GM18519 (cell line): Measurements from ENCODE around the gene CEP95.
"Not testable (repeated sequence)": the region's sequence is repeated elsewhere in the genome, so short reads cannot be mapped to it uniquely, and the experiment has no call there.

Experiments used
- ATAC-seq: cut with Tn5 transposase; IDR thresholded peaks from one replicate; pipeline ENCODE4 v1.9.1; 2021; ENCODE audit warnings: mild to moderate bottlenecking, moderate library complexity; ENCODE audit not compliant: unreplicated experiment, low FRiP score

The CEP95 gene

DNA sequence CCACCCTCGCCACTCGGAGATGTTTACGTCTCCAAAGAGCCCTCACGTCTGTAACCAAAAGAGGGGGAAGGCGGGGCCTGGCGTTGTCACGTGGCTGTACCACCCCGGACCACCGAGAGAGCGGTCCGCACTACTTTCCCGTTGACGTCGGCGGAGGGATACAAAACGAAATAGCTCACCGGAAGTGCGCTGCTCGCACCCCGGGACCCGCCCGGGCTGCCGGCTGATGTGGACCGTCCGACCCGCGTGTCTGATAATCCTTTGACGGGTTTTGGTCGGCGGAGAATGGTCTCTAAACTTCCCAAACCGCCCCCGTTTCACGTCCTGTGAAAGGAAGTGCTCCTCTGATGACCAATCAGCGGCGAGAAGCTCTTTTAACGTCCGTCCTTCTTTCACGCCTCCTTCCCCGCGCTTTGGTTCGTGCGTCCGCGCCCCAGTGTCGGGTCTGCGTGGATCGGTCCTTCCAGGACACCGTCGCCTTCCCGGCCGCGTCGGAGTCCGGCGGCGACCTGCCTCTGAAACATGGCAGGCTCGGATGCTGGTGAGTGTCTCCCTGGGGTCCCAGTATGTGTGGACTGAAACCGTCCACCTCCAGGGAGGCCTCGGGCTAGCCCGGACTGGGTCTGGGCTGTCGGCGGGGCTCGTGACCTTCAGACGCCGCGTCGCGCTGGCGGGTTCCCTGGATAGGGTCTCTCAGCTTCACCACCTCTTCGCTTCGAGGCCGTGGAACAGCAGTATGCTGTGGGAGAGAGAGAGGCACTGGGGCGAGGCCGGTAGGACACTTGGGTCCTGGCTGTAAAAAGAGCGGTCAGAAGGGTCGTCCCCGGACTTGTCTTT is at the start of gene CEP95:
Gene CEP95, plus strand, starts transcription at position 402 of the 837 bp plus-strand sequence. Its CDS starts 121 bp downstream, at position 523.
- peak; percentile 39 for ATAC-seq

GRCh38 chr17:64457156-64457555 is 49.6 kb upstream of the CEP95 start:
- no peak for ATAC-seq

- no peak for ATAC-seq
Observed at GRCh38 chr17:64458756-64459155, 48.0 kb upstream of the CEP95 start.

GRCh38 chr17:64459284-64459747 is 47.5 kb upstream of the CEP95 start:
- ATAC-seq = no peak

DNA sequence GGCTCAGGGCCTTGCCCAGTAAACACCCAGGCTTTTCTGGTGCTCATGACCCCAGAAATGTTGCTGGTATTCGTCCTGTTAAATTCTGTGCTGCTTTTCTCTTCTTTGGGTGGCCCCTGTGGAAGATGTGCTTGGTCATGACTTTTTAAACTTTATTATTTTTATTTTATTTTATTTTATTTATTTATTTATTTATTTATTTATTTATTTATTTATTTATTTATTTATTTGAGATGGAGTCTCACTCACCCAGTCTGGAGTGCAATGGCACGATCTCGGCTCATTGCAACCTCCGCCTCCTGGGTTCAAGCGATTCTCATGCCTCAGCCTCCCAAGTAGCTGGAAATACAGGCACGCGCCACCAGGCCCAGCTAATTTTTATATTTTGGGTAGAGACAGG is 47.0 kb upstream of the CEP95 start:
- not testable (repeated sequence) for ATAC-seq

GRCh38 chr17:64460955-64461354 is 45.8 kb upstream of the CEP95 start:
- no peak for ATAC-seq

DNA sequence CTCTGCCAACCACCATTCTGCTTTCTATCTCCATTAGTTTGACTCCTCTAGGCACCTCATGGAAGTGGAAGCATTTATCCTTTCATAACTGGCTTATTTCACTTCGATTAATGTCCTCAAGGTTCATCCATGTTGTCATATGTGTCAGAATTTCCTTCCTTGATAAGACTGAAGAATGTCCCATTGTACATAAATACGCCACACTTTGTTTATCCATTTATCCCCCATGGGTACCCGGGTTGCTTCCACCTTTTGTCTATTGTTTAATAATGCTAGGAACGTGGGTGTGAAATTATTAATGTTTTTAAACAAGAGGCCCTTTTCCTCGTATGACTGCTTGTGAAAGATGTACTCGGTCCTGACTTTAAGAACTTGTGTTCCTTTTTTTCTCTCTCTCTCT is 45.0 kb upstream of the CEP95 start:
- no peak for ATAC-seq

DNA sequence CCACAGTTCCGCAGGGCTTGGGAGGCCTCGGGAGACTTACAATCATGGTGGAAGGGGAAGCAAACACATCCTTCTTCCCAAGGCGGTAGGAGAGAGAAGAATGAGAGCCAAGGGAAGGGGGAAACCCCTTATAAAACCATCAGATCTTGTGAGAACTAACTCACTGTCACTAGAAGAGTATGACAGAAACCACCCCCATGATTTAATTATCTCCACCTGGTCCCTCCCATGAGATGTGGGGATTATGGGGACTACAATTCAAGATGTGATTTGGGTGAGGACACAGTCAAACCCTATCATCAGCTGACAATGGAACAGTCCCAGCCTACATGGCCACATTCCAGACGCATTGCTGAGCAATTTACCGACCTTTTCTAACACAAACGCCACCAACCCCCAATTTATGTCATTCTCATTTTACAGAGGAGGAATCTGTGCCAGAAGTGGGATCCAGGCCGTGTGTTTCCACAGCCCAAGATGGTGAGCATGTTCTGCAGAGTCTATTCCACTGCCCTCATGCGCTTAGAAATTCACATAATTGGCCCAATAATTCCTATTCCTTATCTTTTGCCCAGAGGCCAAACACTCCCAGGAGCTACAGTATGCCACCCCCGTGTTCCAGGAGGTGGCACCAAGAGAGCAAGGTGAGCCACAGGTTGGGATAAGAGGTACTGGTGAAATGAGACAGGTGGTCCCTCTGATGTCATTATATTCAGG is 40.6 kb upstream of the CEP95 start:
- ATAC-seq = no peak

GRCh38 chr17:64466834-64467233 is 39.9 kb upstream of the CEP95 start:
- ATAC-seq = not testable (repeated sequence)

- no peak for ATAC-seq
Observed at GRCh38 chr17:64470625-64471024, 36.2 kb upstream of the CEP95 start.

- ATAC-seq = no peak
Observed at GRCh38 chr17:64471440-64471839, 35.3 kb upstream of the CEP95 start.

- no peak for ATAC-seq
Observed at GRCh38 chr17:64472564-64472963, 34.2 kb upstream of the CEP95 start.

GRCh38 chr17:64477849-64478248 is 28.9 kb upstream of the CEP95 start:
- no peak for ATAC-seq

GRCh38 chr17:64480951-64481350 is 25.8 kb upstream of the CEP95 start:
- no peak for ATAC-seq

DNA sequence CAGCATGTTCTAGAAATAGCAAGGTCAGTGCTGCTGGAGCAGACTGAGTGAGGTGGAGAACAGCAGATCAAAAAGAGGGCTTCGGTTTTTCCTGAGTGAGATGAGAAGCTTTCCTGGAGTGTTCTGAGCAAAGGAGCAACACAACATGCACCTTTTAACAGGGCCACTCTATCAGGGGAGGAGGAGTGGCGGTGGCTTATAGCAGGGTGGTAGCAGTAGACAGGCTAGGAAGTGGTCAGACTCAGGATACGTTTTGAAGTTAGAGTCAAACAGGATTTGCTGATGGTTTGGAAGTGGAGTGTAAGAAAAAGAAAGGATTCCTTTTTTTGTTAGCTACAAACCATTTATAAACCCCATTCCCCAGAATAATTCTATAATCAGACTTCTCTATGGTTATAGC is 22.4 kb upstream of the CEP95 start:
- ATAC-seq = no peak

GRCh38 chr17:64488301-64488700 is 18.5 kb upstream of the CEP95 start:
- no peak for ATAC-seq

- ATAC-seq = no peak
Observed at GRCh38 chr17:64491034-64491860, 15.5 kb upstream of the CEP95 start.

- ATAC-seq = no peak
Observed at GRCh38 chr17:64491994-64492393, 14.8 kb upstream of the CEP95 start.

GRCh38 chr17:64492481-64493109 is 14.2 kb upstream of the CEP95 start:
- no peak for ATAC-seq

DNA sequence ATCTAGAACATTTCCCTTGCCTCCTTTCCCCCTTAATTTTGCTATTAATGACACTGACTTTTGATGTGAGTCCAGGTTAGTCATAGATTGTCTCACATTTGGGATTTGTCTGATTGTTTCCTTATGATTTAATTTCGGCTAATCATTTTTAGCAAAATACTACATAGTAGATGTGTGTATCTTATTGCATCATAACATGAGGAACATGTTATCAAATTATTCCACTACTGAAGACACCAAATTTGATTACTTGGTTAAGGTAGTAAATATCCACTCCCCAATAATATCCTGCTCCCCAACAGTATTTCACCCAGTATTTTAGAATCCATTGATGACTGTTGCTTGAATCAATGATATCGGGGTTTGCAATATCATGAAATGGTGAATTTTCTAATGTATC is 12.7 kb upstream of the CEP95 start:
- ATAC-seq = no peak
